ENCODE data around the gene LRR1. TPM values are rescaled to one million over a fixed set of nuclear protein-coding genes. Genes with fewer than 3 reads are reported as not detected.
"Not testable (repeated sequence)": the region's sequence is repeated elsewhere in the genome, so short reads cannot be mapped to it uniquely, and the experiment has no call there.

LRR1 gene
- total RNA-seq, 8 experiments from 2014 or later: 6.0 to 26.8 (median 10.5) TPM

DNA sequence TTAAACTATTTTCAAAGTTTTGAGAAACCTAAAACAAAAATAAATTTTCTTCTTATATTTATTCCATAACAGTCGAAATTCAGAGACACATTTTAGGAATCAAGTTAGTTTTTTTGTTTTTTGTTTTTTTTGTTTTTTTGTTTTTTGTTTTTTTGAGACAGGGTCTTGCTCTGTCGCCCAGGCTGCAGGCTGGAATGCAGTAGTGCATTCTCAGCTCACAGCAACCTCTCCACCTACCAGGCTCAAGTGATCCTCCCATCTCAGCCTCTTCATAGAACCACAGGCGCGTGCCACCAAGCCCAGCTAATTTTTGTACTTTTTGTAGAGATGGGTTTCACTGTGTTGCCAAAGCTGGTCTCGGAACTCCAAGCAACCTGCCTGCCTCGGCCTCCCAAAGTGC lies 54.8 kb downstream of the LRR1 start:
- no peak overlapping the region for H3K27ac ChIP-seq
- no peaks in the 10 kb centered on the region for H3K4me1 ChIP-seq (replicated peaks in 1 of 2)
- no peak for ATAC-seq (replicated peaks in 6 of 8)
- in situ Hi-C loops (cut with MboI; ENCODE audit: low pct_unique_long_range_greater_than_20kb in 2 of 9, low sequenced_read_pairs in 9 of 9, unreplicated experiment in 9 of 9): no loop called here
- 92 to 100% (median 95%) methylated on average over 1 to 6 of the region's 6 CpGs; no CpG with 5 or more reads in 1 of the 10 experiments for WGBS, 10 experiments
- H3K4me3 ChIP-seq: no peak overlapping the region

DNA sequence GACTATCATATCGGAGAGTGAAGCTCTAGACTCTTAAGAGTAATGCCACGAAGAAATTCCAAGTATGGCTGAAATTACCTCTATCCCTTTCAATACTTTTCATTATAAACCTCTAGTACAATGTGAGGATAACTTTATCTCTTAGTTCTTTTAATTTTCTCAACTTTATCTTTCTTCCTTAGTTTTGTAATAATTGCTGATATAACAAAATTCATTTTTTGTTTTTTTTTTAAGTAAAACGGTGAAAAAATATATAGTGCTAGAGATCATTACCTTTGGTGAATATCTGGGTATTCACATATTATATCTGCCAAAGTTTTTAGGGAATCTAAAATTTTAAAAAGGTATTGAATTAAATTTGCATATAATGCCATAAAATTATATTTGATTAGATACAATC lies 55.8 kb downstream of the LRR1 start:
- no peak for ATAC-seq (replicated peaks in 6 of 8)
- 80 to 100% (median 100%) methylated on average over 2 to 3 of the region's 3 CpGs for WGBS, 10 experiments
- H3K27ac ChIP-seq: no peak overlapping the region
- H3K4me3 ChIP-seq: no peak overlapping the region
- no peaks in the 10 kb centered on the region for H3K4me1 ChIP-seq (replicated peaks in 1 of 2)
- in situ Hi-C loops (cut with MboI; ENCODE audit: low pct_unique_long_range_greater_than_20kb in 2 of 9, low sequenced_read_pairs in 9 of 9, unreplicated experiment in 9 of 9): no loop called here

GRCh38 chr14:49657500-49657899 lies 58.8 kb downstream of the LRR1 start:
- H3K4me3 ChIP-seq; in situ Hi-C loops (cut with MboI; ENCODE audit: low pct_unique_long_range_greater_than_20kb in 2 of 9, low sequenced_read_pairs in 9 of 9, unreplicated experiment in 9 of 9); H3K27ac ChIP-seq; H3K4me1 ChIP-seq (replicated peaks in 1 of 2): not testable (repeated sequence)
- WGBS, 10 experiments: 79 to 100% (median 95%) methylated on average over 1 to 5 of the region's 6 CpGs; no CpG with 5 or more reads in 3 of the 10 experiments
- ATAC-seq (replicated peaks in 6 of 8): peak in 2 of 8 experiments; percentile 26 to 48

DNA sequence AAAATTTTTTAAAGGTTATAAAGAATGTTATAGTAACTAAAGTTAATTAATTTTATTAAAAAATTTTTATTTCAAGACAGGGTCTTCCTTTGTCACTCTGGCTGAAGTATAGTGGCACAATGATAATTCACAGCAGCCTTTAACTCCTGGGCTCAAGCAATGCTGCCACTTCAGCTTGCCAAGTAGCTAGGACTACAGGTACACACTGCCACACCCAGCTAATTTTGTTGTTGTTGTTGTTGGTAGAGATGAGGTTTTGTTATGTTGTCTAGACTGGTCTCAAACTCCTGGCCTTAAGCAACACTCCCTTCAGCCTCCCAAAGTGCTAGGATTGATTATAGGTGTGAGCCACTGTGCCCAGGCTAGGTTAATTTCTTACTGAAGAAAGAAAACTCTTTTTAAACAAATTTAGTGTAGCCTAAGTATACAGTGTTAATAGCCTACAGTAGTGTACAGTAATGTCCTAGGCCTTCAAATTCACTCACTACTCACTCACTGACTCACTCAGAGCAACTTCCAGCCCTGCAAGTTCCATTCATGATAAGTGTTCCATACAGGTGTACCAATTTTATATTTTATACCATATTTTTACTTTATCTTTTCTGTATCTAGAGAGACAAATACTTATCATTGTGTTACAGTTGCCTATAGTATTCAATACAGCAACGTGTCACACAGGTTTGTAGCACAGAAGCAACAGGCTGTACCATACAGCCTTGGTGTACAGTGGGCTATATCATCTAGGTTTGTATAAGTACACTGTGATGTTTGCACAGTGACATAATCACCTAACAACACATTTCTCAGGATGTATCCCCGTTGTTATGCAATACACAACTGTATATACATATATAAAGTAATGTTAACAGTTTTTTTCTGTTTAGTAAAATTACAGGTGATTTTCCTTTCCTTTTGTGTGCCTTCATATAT lies 61.1 kb downstream of the LRR1 start:
- H3K27ac ChIP-seq: no peak overlapping the region
- no peaks in the 10 kb centered on the region for H3K4me1 ChIP-seq (replicated peaks in 1 of 2)
- 62 to 100% (median 93%) methylated on average over 1 to 2 of the region's 2 CpGs for WGBS, 10 experiments
- no peak overlapping the region for H3K4me3 ChIP-seq
- in situ Hi-C loops (cut with MboI; ENCODE audit: low pct_unique_long_range_greater_than_20kb in 2 of 9, low sequenced_read_pairs in 9 of 9, unreplicated experiment in 9 of 9): no loop called here
- ATAC-seq (replicated peaks in 6 of 8): no peak

Other genes with a start within 250 kb of the LRR1 start
- gene RPS29, start 12.6 kb upstream of the LRR1 start, total RNA-seq: 1,000 to 10,000 TPM; 1,019 to 8,138 (median 3,970) TPM
- gene RPL36AL, start 21.7 kb downstream of the LRR1 start, total RNA-seq: 100 to 1,000 TPM; 184 to 452 (median 222) TPM
- 10 to 100 TPM; 14.9 to 49.4 (median 25.4) TPM for gene MGAT2, start 21.9 kb downstream of the LRR1 start, total RNA-seq
- 10 to 100 TPM in 7 of 8 experiments, 1 to 10 TPM in 1; 9.8 to 20.5 (median 13.3) TPM for gene DNAAF2, start 36.3 kb downstream of the LRR1 start, total RNA-seq
- gene POLE2, start 89.3 kb downstream of the LRR1 start, total RNA-seq: 10 to 100 TPM in 3 of 8 experiments, 1 to 10 TPM in 4, not detected in 1; 2.3 to 18.3 (median 4.6) TPM
- 1 to 10 TPM; 1.3 to 3.2 (median 2.8) TPM for gene KLHDC1, start 94.2 kb downstream of the LRR1 start, total RNA-seq
- 10 to 100 TPM; 38.4 to 73.2 (median 59.0) TPM for gene KLHDC2, start 169.2 kb downstream of the LRR1 start, total RNA-seq

Data from motor neuron (in vitro differentiated cells).